ENCODE data around the gene TMEM187.

DNA sequence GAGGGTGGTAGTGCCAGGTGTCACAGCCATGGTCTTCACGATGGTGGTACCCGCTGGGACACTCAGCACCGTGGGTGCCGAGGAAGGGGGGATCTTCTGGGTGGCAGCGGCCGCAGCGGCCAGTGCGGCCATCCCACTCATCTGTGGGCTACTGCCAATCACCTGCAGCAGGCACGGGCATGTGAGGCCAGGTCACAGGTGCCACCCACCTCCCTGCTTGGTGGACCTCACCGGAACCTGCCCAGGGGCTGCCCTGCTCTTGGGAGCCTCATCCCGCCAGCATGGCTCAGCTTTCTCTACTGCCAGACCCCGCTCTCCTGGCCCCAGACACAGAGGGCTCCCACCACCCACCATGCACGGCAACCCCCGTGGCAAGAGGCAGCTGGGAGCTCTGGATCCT lies 13.9 kb upstream of the TMEM187 start:
- TF ChIP-seq, protein P1, sequence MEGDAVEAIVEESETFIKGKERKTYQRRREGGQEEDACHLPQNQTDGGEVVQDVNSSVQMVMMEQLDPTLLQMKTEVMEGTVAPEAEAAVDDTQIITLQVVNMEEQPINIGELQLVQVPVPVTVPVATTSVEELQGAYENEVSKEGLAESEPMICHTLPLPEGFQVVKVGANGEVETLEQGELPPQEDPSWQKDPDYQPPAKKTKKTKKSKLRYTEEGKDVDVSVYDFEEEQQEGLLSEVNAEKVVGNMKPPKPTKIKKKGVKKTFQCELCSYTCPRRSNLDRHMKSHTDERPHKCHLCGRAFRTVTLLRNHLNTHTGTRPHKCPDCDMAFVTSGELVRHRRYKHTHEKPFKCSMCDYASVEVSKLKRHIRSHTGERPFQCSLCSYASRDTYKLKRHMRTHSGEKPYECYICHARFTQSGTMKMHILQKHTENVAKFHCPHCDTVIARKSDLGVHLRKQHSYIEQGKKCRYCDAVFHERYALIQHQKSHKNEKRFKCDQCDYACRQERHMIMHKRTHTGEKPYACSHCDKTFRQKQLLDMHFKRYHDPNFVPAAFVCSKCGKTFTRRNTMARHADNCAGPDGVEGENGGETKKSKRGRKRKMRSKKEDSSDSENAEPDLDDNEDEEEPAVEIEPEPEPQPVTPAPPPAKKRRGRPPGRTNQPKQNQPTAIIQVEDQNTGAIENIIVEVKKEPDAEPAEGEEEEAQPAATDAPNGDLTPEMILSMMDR (IDR thresholded peaks at IDR 0.05 in 8 of 11, conservative IDR thresholded peaks at IDR 0.05 in 3 of 11): no peak
- TF ChIP-seq POLR2A (IDR thresholded peaks at IDR 0.05): no peak
- TF ChIP-seq POLR2AphosphoS5 (IDR thresholded peaks at IDR 0.05): no peak

Data from spleen (tissue), 7 donors.